Heart left ventricle (tissue), 16 donors: ENCODE measurements around the gene HORMAD2. TPM values are rescaled to one million over a fixed set of nuclear protein-coding genes. Genes with fewer than 3 reads are reported as not detected.

ENCODE experiments used
- ATAC-seq, 4 donors: fragments of 200-7000 bp; cut with Tn5 transposase; one replicate each; pipeline ENCODE4 v1.9.1; 2020 to 2022; ENCODE audit warnings: moderate library complexity in 4 of 4, mild to moderate bottlenecking in 3 of 4, moderate number of reproducible peaks in 1 of 4
- DNase-seq, 5 donors: peaks; one replicate each; pipeline ENCODE4 v3.0.0-alpha.2; 2020
- H3K27ac ChIP-seq, 12 donors: fragments of 200-600 bp; sonication (generic) in 4 of 12; one replicate each; pipeline versions ENCODE4 v1.5.0 to v1.8.0; 2016 to 2022; ENCODE audit warnings: mild to moderate bottlenecking in 2 of 12
- H3K27me3 ChIP-seq, 9 donors: fragments of 200-600 bp; sonication (generic) in 2 of 9; one replicate each; pipeline versions ENCODE4 v1.5.1 to v1.8.0; 2016 to 2022; ENCODE audit warnings: mild to moderate bottlenecking in 3 of 9
- H3K36me3 ChIP-seq, 9 donors: fragments of 200-600 bp; sonication (generic) in 2 of 9; one replicate each; pipeline versions ENCODE4 v1.5.0 to v1.8.0; 2018 to 2022; ENCODE audit warnings: mild to moderate bottlenecking in 2 of 9
- H3K4me1 ChIP-seq, 12 donors: fragments of 200-600 bp; sonication (generic) in 4 of 12; one replicate each; pipeline versions ENCODE4 v1.5.0 to v1.8.0; 2016 to 2022; ENCODE audit warnings: mild to moderate bottlenecking in 3 of 12
- H3K4me3 ChIP-seq, 12 donors: fragments of 200-600 bp; sonication (generic) in 4 of 12; one replicate each; pipeline versions ENCODE4 v1.5.0 to v1.8.0; 2017 to 2022; ENCODE audit warnings: mild to moderate bottlenecking in 9 of 12, moderate library complexity in 4 of 12
- H3K9me3 ChIP-seq, 12 donors: fragments of 200-600 bp; sonication (generic) in 4 of 12; one replicate each; pipeline versions ENCODE4 v1.5.0 to v1.8.0; 2016 to 2022; ENCODE audit warnings: mild to moderate bottlenecking in 1 of 12
- POLR2A ChIP-seq, 2 donors: fragments of 450-650 bp; IDR thresholded peaks; one replicate each; pipeline ENCODE4 v1.6.1; 2017; ENCODE audit warnings: antibody characterized with exemption in 2 of 2, mild to moderate bottlenecking in 2 of 2, moderate library complexity in 2 of 2
- WGBS, 4 donors: extraction: QIAGEN DNeasy Blood & Tissue Kit in 2 of 4; methylation state at CpG; one replicate each; pipeline versions ENCODE4 v1.1.5 to v1.1.7; 2013 to 2018; 5-methylcytosine and 5-hydroxymethylcytosine counted together
- intact Hi-C, 10 donors: fragments of 100-400 bp; cut with DNase I; formaldehyde crosslinking; loops; one replicate each; pipeline versions ENCODE4 v1.11.1 to v1.14.2; 2022
- polyA plus RNA-seq, 2 donors: library from polyadenylated mRNA; stranded (reverse); fragments of 200-250 nt; gene quantifications; one replicate each; pipeline ENCODE4 v1.2.3, GENCODE V29; 2013
- total RNA-seq, 9 donors: library from RNA; depleted of rRNA in 2 of 9; stranded (reverse); fragments of >200 nt in 2 of 9; fragmentation: NEBNext Ultra II Directional in 3 of 9; extraction: Animal tissue kit (Norgen Biotek cat#: 25700) in 3 of 9; gene quantifications; one replicate each; pipeline versions ENCODE4 v1.1.0 to v1.2.4, GENCODE V29; 2016 to 2023
- TF ChIP-seq, protein P1 (sequence below), 12 donors: fragments of 200-600 bp; sonication (generic) in 4 of 12; IDR thresholded peaks; one replicate each; pipeline versions ENCODE4 v1.5.0 to v1.8.0; 2018 to 2022; ENCODE audit warnings: antibody characterized with exemption in 12 of 12, mild to moderate bottlenecking in 5 of 12
- donor health status: ischemic (EF 13 %, LVEDD 7.1; RV severe dilation, severe dysfunction).
- donor health status: healthy with polysubstance abuse.
- donor health status: DM: no; HTN: yes; CAD: no.
- donor health status: DM: no; HTN: no; CAD: no.
- donor health status: ischemic (EF 25% LVEDD 6.9; RV normal size, moderate dysfunction).
- donor health status: ischemic (EF 25% LVEDD 5.7; RV mildly dilated, moderate dysfunction).
- donor health status: healthy.
- donor health status: DM: yes; HTN: yes; CAD: no.
- donor health status: ischemic (EF 35%, LVEDD 5.7; RV mildly dilated, moderate dysfunction).
- donor health status: nonischemic (EF 11% LVEDD 7.7; RV severe dilation, severe dysfunction).
- donor health status: DM: yes; HTN: yes; CAD: no.
- donor health status: PGD.
- donor health status: ischemic (EF 29% LVEDD 5.4; RV normal size, mild dysfunction).
- donor health status: nonischemic (EF 23%, LVEDD 6.1; RV moderate dilation, normal function).

The HORMAD2 gene
- total and polyA plus RNA-seq, 11 donors: not detected

DNA sequence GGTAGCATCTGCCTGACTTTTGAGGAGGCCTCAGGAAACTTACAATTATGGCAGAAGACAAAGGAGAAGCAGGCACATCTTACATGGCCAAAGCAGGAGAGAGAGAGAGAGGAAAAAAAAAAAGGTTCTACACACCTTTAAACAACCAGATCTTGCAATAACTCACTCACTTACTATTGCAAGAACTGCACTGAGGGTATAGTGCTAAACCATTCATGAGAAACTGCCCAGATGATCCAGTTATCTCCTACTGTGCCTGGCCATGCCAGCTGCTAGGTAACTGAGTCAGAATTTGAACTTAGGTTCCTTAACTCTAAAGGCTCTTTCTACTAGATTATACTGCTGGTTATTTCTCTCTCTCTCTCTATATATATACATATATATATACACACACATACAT is 7.3 kb downstream of the HORMAD2 start:
- Histone ChIP-seq H3K27me3 (peaks cover 0 to 9% (median 0%) of the 10 kb centered on the region in 9 donors), H3K27ac (no peak overlapping the region), H3K4me3 (no peak overlapping the region), H3K36me3 (no peaks in the 10 kb centered on the region), H3K9me3 (peaks cover 0 to 9% (median 0%) of the 10 kb centered on the region in 12 donors), H3K4me1 (peaks cover 0 to 7% (median 0%) of the 10 kb centered on the region in 12 donors)
- intact Hi-C loops: loop anchor here in 9 of 10 donors (2.0 to 10.0 kb wide), 9 partner anchors 383 to 690 kb away; no protein-coding TSS in a partner anchor
- no peak for DNase-seq
- TF ChIP-seq POLR2A (IDR thresholded peaks at IDR 0.05): no peak
- TF ChIP-seq, protein P1, sequence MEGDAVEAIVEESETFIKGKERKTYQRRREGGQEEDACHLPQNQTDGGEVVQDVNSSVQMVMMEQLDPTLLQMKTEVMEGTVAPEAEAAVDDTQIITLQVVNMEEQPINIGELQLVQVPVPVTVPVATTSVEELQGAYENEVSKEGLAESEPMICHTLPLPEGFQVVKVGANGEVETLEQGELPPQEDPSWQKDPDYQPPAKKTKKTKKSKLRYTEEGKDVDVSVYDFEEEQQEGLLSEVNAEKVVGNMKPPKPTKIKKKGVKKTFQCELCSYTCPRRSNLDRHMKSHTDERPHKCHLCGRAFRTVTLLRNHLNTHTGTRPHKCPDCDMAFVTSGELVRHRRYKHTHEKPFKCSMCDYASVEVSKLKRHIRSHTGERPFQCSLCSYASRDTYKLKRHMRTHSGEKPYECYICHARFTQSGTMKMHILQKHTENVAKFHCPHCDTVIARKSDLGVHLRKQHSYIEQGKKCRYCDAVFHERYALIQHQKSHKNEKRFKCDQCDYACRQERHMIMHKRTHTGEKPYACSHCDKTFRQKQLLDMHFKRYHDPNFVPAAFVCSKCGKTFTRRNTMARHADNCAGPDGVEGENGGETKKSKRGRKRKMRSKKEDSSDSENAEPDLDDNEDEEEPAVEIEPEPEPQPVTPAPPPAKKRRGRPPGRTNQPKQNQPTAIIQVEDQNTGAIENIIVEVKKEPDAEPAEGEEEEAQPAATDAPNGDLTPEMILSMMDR (IDR thresholded peaks at IDR 0.05): no peak
- ATAC-seq: no peak

DNA sequence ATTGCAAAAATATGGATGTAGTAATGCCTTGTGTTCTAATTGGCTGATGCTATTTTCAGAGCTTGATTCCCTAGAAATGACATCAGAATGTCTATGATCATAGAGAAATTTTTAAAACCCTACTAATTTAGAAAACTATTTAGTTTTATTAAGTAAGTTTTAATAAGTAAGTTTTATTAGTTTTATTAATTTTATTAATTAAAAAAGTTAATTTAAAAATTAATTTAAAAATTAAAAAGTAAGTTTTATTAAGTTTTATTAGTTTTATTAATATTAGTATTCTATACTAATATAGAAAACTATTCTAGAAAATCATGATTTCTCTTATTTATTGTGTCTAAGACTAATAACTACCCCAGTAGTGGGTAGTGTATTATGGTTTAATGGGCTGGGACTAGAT is 8.2 kb downstream of the HORMAD2 start:
- TF ChIP-seq, protein P1 (IDR thresholded peaks at IDR 0.05): no peak
- no peak for TF ChIP-seq POLR2A (IDR thresholded peaks at IDR 0.05)
- peaks cover 0 to 13% (median 0%) of the 10 kb centered on the region in 12 donors for H3K9me3 ChIP-seq
- peaks cover 0 to 11% (median 0%) of the 10 kb centered on the region in 9 donors for H3K27me3 ChIP-seq
- H3K4me1 ChIP-seq: peaks cover 0 to 7% (median 0%) of the 10 kb centered on the region in 12 donors
- no peaks in the 10 kb centered on the region for H3K36me3 ChIP-seq
- H3K27ac ChIP-seq: no peak overlapping the region
- no peak for DNase-seq
- intact Hi-C loops: loop anchor here in 9 of 10 donors (2.0 to 10.0 kb wide), 9 partner anchors 384 to 691 kb away; no protein-coding TSS in a partner anchor
- H3K4me3 ChIP-seq: no peak overlapping the region
- ATAC-seq: no peak

DNA sequence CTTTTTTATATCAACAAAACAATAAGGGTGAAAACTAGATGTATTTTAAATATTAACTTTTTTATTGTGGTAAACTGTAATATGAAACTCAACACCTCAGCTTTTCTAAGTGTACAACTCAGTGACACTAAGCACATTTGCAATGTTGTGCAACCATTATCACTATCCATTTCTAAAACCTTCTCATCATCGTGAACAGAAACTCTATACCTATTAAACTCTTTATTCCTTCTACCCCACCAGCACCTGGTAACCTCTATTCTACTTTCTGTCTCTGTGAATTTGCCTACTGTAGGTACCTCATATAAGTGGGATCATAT is 9.4 kb downstream of the HORMAD2 start:
- no peak for DNase-seq
- no peak overlapping the region for H3K4me3 ChIP-seq
- peaks cover 0 to 18% (median 0%) of the 10 kb centered on the region in 9 donors for H3K27me3 ChIP-seq
- H3K36me3 ChIP-seq: no peaks in the 10 kb centered on the region
- ATAC-seq: no peak
- intact Hi-C loops: loop anchor here in 9 of 10 donors (1.0 to 10.0 kb wide), 10 partner anchors 385 to 692 kb away; no protein-coding TSS in a partner anchor
- peaks cover 0 to 6% (median 0%) of the 10 kb centered on the region in 12 donors for H3K9me3 ChIP-seq
- TF ChIP-seq POLR2A (IDR thresholded peaks at IDR 0.05): no peak
- TF ChIP-seq, protein P1 (IDR thresholded peaks at IDR 0.05): no peak
- no peak overlapping the region for H3K27ac ChIP-seq
- WGBS, 4 donors: 63 to 79% (median 72%) methylated on average over 1 of the region's 1 CpG
- H3K4me1 ChIP-seq: peaks cover 0 to 7% (median 0%) of the 10 kb centered on the region in 12 donors

DNA sequence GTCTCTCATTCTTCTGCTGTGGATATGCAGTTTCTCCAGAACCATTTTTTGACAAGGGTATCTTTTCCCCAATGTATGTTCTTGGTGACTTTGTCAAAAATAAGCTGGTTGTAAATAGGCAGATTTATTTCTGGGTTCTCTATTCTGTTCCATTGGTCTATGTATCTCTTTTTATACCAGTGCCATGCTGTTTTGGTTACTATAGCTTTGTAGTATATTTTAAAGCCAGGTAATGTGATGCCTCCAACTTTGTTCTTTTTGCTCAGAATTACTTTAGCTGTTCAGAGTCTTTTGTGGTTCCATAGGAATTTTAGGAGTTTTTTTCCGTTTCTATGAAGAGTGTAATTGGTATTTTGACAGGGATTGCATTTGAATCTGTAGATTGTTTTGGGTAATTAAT is 12.4 kb downstream of the HORMAD2 start:
- H3K36me3 ChIP-seq: no peaks in the 10 kb centered on the region
- 70 to 79% (median 78%) methylated on average over 1 of the region's 1 CpG for WGBS, 4 donors
- intact Hi-C loops: loop anchor here in 1 of 10 donors (5.0 kb wide), 1 partner anchor 455 kb away; no protein-coding TSS in a partner anchor
- peaks cover 0 to 7% (median 0%) of the 10 kb centered on the region in 12 donors for H3K4me1 ChIP-seq
- H3K9me3 ChIP-seq: peaks cover 0 to 6% (median 0%) of the 10 kb centered on the region in 12 donors
- TF ChIP-seq, protein P1 (IDR thresholded peaks at IDR 0.05): no peak
- no peak for TF ChIP-seq POLR2A (IDR thresholded peaks at IDR 0.05)
- H3K27me3 ChIP-seq: peaks cover 0 to 31% (median 0%) of the 10 kb centered on the region in 9 donors
- H3K4me3 ChIP-seq: no peak overlapping the region
- no peak overlapping the region for H3K27ac ChIP-seq
- ATAC-seq (no peak), DNase-seq (no peak)
